ENCODE measurements around the gene EPB41. TPM values are rescaled to one million over a fixed set of nuclear protein-coding genes. Genes with fewer than 3 reads are reported as not detected.

Gene EPB41
- total and polyA plus RNA-seq, 2 of the 4 experiments (the other 2 are of a cell fraction), result 4.6 to 10.0 TPM

DNA sequence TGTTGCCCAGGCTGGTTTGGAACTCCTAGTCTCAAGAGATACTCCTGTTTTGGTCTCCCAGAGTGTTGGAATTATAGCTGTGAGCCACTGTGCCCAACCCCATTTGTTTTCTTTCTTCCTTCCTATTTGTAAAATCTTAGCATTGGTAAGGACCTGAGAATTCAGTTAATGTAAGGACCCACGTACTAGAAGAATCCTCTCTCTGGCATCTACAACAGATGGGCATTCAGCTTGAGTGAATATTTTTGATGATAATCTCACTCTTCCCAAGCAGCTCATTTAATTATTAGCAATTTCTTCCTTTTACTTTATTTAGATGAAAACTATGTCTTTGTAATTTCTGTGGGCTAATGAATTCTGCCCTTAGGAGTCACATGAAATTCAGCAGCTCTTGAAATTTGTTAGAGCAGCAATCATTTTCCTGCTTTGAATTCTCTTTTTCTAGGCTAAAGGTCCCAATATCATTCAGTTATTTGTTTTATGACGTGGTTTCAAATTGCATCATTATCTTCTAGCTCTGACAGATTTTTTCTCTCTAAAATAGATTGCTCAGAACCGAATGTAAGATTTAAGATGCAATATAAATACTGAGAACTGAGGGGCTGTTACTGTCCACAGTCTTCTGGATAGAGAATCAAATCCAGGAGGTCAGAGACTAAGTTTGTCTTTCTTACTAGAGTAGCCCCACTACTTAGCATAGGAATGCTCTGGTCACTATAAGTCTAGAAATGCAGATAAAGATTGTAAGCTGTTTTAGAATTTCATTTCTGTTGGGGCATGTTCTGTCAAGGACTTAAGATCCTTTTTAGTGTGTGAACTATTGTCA, 59.4 kb downstream of the EPB41 start:
- TF ChIP-seq CEBPB (IDR thresholded peaks at IDR 0.05; ENCODE audit: low read depth, low read length) (peak; percentile 88), SMC3 (IDR thresholded peaks at IDR 0.05; ENCODE audit: low read depth, low read length) (no peak)
- H3K36me3 ChIP-seq (ENCODE audit: control insufficient read depth, insufficient read depth, low read length), result no peaks in the 10 kb centered on the region
- H4K20me1 ChIP-seq (ENCODE audit: insufficient read depth, low read length), result no peaks in the 10 kb centered on the region
- H3K27me3 ChIP-seq (ENCODE audit: control insufficient read depth, insufficient read depth, low read length), result no peaks in the 10 kb centered on the region
- no peak overlapping the region for H4K91ac ChIP-seq (ENCODE audit: insufficient read depth, low read depth, low read length)
- H3K4ac ChIP-seq (ENCODE audit: low read depth, low read length), result 0 out of 2 replicates have a peak overlapping the region, but pooled peaks have one; percentile 32
- peak; percentile 60 for DNase-seq
- no peak overlapping the region for H3K9ac ChIP-seq (ENCODE audit: low read depth, low read length)
- peaks cover 4% of the 10 kb centered on the region for H3K4me1 ChIP-seq (ENCODE audit: control insufficient read depth, insufficient read depth, low read length)
- H3K9me1 ChIP-seq (ENCODE audit: insufficient read depth, low read length), result peaks cover 4% of the 10 kb centered on the region; the same call in 1 of the 2 replicates
- H3K56ac ChIP-seq (ENCODE audit: extremely low read depth, insufficient read depth, low read length), result no peak overlapping the region
- H2BK15ac ChIP-seq (ENCODE audit: low read depth, low read length), result 0 out of 3 replicates have a peak overlapping the region, but pooled peaks have one; percentile 15
- peak overlapping the region in 1 of 2 experiments; percentile 35; a peak in 1 of 4 replicates for H4K8ac ChIP-seq (ENCODE audit: low read depth in 2 of 2, low read length in 2 of 2)
- peak overlapping the region; percentile 56 for H2AK5ac ChIP-seq (ENCODE audit: low read depth, low read length)
- WGBS, 2 experiments (ENCODE audit: extremely low coverage in 2 of 2, insufficient read length in 1 of 2), result no CpG with 5 or more reads among the region's 3 CpGs
- peak; percentile 21 for ATAC-seq (ENCODE audit: low read depth)
- no peaks in the 10 kb centered on the region for H3K79me1 ChIP-seq (ENCODE audit: low read depth in 1 of 2, low read length in 2 of 2)
- CTCF ChIA-PET, result interaction anchor here (0.5 kb wide), 1 partner anchor 71 kb away, joined by 4 read pairs; no protein-coding TSS in a partner anchor
- H2BK20ac ChIP-seq (ENCODE audit: low read depth, low read length), result peak overlapping the region; percentile 47; the same call in 1 of the 2 replicates
- no peak overlapping the region for H2AFZ ChIP-seq (replicated peaks; ENCODE audit: low read length, poor library complexity)
- H3K4me2 ChIP-seq (ENCODE audit: low read depth, low read length), result peak overlapping the region; percentile 51; the same call in 1 of the 2 replicates
- no peak overlapping the region for H3K27ac ChIP-seq (ENCODE audit: insufficient read depth, low read length)
- peak overlapping the region; percentile 35; the same call in 1 of the 2 replicates for H2BK120ac ChIP-seq (ENCODE audit: low read depth, low read length)
- H3K23ac ChIP-seq (ENCODE audit: low read depth, low read length), result no peak overlapping the region
- POLR2A ChIA-PET (ENCODE audit: unreplicated experiment), result interaction anchor here (0.7 kb wide), 1 partner anchor 37 kb away, joined by 3 read pairs; no protein-coding TSS in a partner anchor
- no peak overlapping the region for H3K4me3 ChIP-seq (ENCODE audit: insufficient read depth, low read depth, low read length)
- no peaks in the 10 kb centered on the region for H3K9me3 ChIP-seq (ENCODE audit: control insufficient read depth, insufficient read depth, low read length)
- no peak overlapping the region for H2AK9ac ChIP-seq (replicated peaks; ENCODE audit: low read depth, low read length, poor library complexity)
- 0 out of 2 replicates have a peak overlapping the region, but pooled peaks have one; percentile 16 for H3K14ac ChIP-seq (replicated peaks; ENCODE audit: low read depth, low read length)
- in situ Hi-C loops (cut with MboI; ENCODE audit: low sequenced_read_pairs) (no loop called here), intact Hi-C loops (cut with micrococcal nuclease) (loop anchor here (2.0 to 5.0 kb wide), 2 partner anchors 87 to 228 kb away; no protein-coding TSS in a partner anchor), dilution Hi-C loops (cut with HindIII; ENCODE audit: low sequenced_read_pairs, unreplicated experiment) (no loop called here)
- no TSS peak for BruUV-seq (replicated peaks)
- peak overlapping the region; percentile 21 for H2BK5ac ChIP-seq (ENCODE audit: low read depth, low read length, poor library complexity, severe bottlenecking)
- H4K5ac ChIP-seq (ENCODE audit: low read depth, low read length), result no peak overlapping the region; the same call in 1 of the 2 replicates
- peak overlapping the region; percentile 68 for H3K18ac ChIP-seq (ENCODE audit: low read depth, low read length)

Data from IMR-90 (cell line).